GM12891 (cell line): ENCODE data around the gene PLPP2.

Experiments
- PAX5 ChIP-seq: IDR thresholded peaks from 2 replicates; pipeline ENCODE4 v1.6.1; 2011; ENCODE audit warnings: low read length, moderate library complexity, mild to moderate bottlenecking; ENCODE audit not compliant: insufficient read depth, severe bottlenecking
- TAF1 ChIP-seq: IDR thresholded peaks from 2 replicates; pipeline ENCODE4 v1.6.1; 2011; ENCODE audit warnings: low read depth, low read length, control low read depth

DNA sequence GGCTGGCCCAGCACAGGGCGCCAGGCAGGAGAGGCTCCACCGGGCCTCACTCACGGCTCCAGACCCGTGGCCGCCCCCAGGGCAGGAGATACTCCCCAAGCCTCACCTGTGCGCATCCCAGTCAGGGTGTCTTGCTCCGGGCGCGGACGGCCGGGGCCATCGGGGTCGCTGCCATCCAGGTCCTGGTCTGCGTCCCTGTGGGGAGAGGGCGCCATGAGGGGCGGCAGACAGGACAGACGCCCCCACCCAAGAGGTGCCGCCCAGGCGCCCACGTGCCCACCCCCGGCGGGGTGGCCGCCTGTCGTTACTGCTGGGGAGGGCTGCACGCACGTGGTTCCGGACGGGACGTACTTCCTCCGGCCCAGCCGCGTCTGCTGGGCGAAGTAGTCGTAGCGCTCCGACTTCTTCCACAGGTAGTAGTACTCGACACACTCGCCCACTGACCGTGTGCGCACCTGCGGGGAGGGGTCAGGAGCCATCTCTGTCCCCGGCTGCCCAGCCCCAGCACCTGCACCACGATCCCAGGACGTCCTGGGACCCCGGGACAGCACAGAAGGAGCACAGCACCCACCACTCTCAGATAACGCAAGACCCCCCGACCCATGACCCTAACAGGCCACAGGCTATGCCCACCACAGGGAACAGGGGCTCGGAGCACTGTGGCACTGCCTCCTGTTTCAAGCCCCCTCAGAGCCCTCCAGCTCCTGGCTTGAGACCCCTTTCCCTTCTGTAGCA lies 17.4 kb upstream of the PLPP2 start:
- TF ChIP-seq PAX5 (no peak), TAF1 (no peak)
